Measurements from ENCODE around the gene CNBP.
A peak's percentile ranks its signal among the peaks of the same experiment; 100 is the strongest.

The CNBP gene

DNA sequence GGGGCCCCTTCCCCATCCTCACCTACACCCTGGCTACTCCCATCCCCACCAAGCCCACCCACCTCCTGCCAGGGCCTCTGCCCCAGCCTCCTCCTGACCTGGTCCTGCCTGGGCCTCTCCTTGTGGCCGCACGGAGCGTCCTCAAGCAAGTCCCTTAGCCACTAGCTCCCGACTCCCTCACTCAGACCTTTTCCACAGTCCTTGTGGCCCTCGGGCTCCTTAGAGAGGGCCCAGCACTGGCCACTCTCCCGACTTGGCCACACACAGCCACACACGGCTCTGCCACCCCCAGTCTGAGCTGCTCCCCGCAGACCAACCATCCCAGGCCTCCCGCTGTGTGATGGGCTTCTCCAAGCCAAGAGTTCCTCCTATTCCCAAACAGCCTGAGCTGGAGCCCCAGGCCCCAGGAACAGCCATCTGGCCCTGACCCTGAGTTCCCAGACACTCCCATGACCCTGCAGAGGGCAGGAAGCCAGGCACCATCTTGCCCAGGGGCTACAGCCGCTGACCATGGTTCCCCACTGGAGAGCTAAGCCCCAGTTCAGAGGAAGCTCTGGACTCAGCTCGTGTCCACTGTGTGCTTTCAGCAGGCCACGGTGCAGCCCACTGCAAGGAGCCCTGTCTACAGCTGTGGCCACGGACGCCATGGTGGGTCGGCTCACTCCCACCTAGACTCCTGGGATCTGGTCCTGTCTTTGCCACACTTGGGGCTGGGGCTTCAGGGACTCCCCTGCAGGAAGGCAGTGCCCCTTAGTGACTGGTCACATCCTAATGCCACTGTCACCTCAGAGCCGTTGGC is 55.1 kb downstream of the CNBP start:
- H3K27me3 ChIP-seq (ENCODE audit: insufficient read depth, insufficient read length), result no peaks in the 10 kb centered on the region
- no peak overlapping the region for H3K9ac ChIP-seq (ENCODE audit: insufficient read length, low read depth)
- DNase-seq (ENCODE audit: low read depth, low spot score), result no peak
- TF ChIP-seq YY1 (IDR thresholded peaks at IDR 0.05; ENCODE audit: insufficient read depth, insufficient read length) (no peak), SUZ12 (IDR thresholded peaks at IDR 0.05; ENCODE audit: extremely low read depth, insufficient read depth, insufficient read length) (no peak), ZNF274 (IDR thresholded peaks at IDR 0.05; ENCODE audit: low read depth, low read length) (no peak)
- no peaks in the 10 kb centered on the region for H3K9me3 ChIP-seq (ENCODE audit: insufficient read depth, low read length)
- peaks cover 67% of the 10 kb centered on the region for H3K36me3 ChIP-seq (ENCODE audit: insufficient read depth, insufficient read length, low read length)
- peaks cover 17% of the 10 kb centered on the region for H3K4me1 ChIP-seq (ENCODE audit: insufficient read depth, insufficient read length)
- H3K4me3 ChIP-seq (ENCODE audit: insufficient read length, low read depth), result no peak overlapping the region

DNA sequence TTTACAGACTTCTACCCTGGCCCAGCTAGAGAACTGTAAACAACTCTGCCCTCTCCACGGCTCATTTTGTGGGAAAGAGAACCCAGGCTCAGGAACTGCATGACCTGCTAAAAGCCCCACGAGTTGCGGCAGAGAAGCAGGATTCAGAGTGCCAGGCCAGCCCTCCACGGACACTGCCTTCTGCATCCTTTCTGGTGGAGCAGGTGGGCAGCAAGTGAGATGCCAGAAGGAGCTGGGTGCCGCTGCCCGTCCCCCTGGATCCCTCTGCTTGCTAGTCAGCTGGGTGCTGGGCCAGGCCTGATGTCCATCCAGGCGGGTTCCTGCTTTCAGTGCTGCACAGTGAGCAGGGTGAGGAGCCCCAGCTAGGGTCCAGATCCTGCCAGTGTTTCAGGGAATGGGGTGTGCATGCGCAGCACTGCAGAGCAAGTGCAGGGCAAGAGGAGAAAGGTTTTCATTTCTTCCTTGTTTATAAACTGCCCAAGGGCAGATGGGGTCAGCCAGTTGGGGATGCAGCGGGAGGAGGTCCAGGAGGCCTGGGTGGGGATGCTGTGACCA is 56.9 kb downstream of the CNBP start:
- H3K4me3 ChIP-seq (ENCODE audit: insufficient read length, low read depth), result no peak overlapping the region
- H3K9me3 ChIP-seq (ENCODE audit: insufficient read depth, low read length), result no peaks in the 10 kb centered on the region
- DNase-seq (ENCODE audit: low read depth, low spot score), result no peak
- H3K4me1 ChIP-seq (ENCODE audit: insufficient read depth, insufficient read length), result peaks cover 20% of the 10 kb centered on the region
- TF ChIP-seq SUZ12 (IDR thresholded peaks at IDR 0.05; ENCODE audit: extremely low read depth, insufficient read depth, insufficient read length) (no peak), ZNF274 (IDR thresholded peaks at IDR 0.05; ENCODE audit: low read depth, low read length) (no peak), YY1 (IDR thresholded peaks at IDR 0.05; ENCODE audit: insufficient read depth, insufficient read length) (no peak)
- H3K9ac ChIP-seq (ENCODE audit: insufficient read length, low read depth), result no peak overlapping the region
- H3K36me3 ChIP-seq (ENCODE audit: insufficient read depth, insufficient read length, low read length), result peaks cover 50% of the 10 kb centered on the region
- peaks cover 4% of the 10 kb centered on the region for H3K27me3 ChIP-seq (ENCODE audit: insufficient read depth, insufficient read length)

DNA sequence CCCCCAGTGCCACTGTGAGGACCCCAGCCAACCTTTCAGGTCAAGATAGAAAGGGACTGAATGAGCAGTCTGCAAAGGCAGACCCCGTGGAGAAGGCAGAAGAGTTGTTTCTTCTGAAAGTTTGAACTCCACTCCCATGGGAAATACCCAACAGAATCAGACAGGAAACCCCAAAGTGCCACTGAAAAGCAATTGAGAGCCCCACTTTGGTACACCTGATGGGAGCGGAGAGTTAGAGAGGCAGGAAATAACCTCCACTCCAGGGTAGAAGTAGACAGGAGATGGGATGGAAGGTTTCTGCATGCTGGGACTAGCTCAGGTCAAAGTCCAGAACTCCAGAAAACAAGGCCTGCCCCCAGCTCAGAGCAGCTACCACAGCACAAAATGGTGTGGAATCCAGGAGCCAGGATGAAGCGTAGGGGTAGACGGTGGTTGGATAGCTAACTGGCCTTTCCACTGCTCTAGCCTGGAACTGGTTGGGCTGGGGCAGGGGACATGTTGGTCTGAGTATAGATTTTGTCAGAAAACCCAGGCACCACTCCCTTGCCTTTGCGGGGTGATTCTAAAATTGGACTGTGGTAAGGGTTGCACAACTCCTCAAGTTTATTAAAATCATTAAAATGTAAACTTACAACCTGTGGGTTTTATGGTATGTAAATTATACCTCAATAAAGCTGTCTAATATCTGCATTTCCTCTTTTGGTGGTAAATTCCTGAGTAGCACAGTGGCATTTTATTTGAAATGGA is 60.2 kb downstream of the CNBP start:
- DNase-seq (ENCODE audit: low read depth, low spot score), result no peak
- Histone ChIP-seq H3K9ac (ENCODE audit: insufficient read length, low read depth) (no peak overlapping the region), H3K9me3 (ENCODE audit: insufficient read depth, low read length) (no peaks in the 10 kb centered on the region), H3K4me3 (ENCODE audit: insufficient read length, low read depth) (no peak overlapping the region), H3K36me3 (ENCODE audit: insufficient read depth, insufficient read length, low read length) (peaks cover 20% of the 10 kb centered on the region), H3K27me3 (ENCODE audit: insufficient read depth, insufficient read length) (peaks cover 4% of the 10 kb centered on the region), H3K4me1 (ENCODE audit: insufficient read depth, insufficient read length) (peaks cover 28% of the 10 kb centered on the region)
- TF ChIP-seq SUZ12 (IDR thresholded peaks at IDR 0.05; ENCODE audit: extremely low read depth, insufficient read depth, insufficient read length) (no peak), ZNF274 (IDR thresholded peaks at IDR 0.05; ENCODE audit: low read depth, low read length) (no peak)

DNA sequence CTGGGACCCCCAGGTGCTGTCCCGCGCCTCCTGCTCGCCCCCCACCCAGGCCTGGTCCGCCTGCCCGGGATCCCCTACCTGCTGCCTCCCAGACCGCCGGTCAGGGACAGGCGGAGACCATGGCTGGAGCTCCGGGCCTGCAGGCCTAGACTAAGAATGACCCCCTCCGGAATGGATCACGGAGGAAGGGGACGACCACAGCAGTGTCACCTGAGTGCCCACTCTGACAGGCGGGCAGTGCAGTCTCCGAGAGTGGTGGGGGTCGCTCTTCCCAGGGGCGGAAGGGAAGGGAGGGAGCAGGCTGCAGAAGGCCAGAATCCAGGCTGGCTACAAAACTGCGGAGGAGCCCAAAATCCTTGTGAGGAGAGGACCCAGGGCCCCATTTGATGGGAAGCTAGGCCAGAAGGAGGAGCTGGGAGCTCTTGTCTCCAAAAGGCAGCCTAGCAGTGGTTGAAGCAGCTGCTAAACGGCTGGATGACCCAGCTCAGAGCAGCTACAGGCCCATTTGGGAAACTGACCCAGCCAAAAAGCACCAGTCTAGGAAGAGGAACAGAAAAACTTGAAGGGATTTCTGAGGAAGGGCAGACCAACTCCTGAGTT is 61.2 kb downstream of the CNBP start:
- H3K4me1 ChIP-seq (ENCODE audit: insufficient read depth, insufficient read length), result peaks cover 20% of the 10 kb centered on the region
- no peaks in the 10 kb centered on the region for H3K9me3 ChIP-seq (ENCODE audit: insufficient read depth, low read length)
- peak overlapping the region; percentile 87 for H3K9ac ChIP-seq (ENCODE audit: insufficient read length, low read depth)
- TF ChIP-seq YY1 (IDR thresholded peaks at IDR 0.05; ENCODE audit: insufficient read depth, insufficient read length) (no peak), SUZ12 (IDR thresholded peaks at IDR 0.05; ENCODE audit: extremely low read depth, insufficient read depth, insufficient read length) (no peak), ZNF274 (IDR thresholded peaks at IDR 0.05; ENCODE audit: low read depth, low read length) (no peak)
- peaks cover 4% of the 10 kb centered on the region for H3K27me3 ChIP-seq (ENCODE audit: insufficient read depth, insufficient read length)
- peaks cover 19% of the 10 kb centered on the region for H3K36me3 ChIP-seq (ENCODE audit: insufficient read depth, insufficient read length, low read length)
- peak overlapping the region; percentile 53 for H3K4me3 ChIP-seq (ENCODE audit: insufficient read length, low read depth)
- no peak for DNase-seq (ENCODE audit: low read depth, low spot score)

DNA sequence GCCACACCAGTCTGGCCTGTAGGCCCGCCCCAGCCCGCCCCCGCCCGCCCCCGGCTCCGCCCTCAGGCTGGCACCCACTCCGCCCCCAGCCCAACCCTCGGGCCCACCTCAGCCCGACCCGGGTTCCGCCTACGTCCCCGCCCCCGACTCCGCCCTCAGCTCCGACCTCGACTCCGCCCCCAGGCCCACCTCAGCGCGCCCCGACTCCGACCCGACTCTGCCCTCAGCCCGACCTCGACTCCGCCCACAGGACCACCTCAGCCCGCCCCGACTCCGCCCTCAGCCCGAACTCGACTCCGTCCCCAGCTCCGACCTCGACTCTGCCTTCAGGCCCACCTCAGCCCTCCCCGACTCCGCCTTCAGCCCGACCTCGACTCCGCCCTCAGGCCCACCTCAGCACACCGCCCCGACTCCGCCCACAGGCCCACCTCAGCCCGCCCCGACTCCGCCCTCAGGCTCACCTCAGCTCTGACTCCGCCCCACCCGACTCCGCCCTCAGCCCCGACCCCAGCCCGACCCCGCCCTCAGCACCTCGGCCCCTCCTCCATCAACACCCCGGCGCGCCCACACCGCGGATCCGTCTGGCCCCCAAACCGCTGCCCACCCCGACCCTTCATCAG is 61.8 kb downstream of the CNBP start, which contains the start of gene RAB43:
Gene RAB43, minus strand, starts transcription at position 13 of the 620 bp plus-strand sequence. CDS start 315 bp downstream, outside the sequence.
- DNase-seq (ENCODE audit: low read depth, low spot score), result peak; percentile 94

DNA sequence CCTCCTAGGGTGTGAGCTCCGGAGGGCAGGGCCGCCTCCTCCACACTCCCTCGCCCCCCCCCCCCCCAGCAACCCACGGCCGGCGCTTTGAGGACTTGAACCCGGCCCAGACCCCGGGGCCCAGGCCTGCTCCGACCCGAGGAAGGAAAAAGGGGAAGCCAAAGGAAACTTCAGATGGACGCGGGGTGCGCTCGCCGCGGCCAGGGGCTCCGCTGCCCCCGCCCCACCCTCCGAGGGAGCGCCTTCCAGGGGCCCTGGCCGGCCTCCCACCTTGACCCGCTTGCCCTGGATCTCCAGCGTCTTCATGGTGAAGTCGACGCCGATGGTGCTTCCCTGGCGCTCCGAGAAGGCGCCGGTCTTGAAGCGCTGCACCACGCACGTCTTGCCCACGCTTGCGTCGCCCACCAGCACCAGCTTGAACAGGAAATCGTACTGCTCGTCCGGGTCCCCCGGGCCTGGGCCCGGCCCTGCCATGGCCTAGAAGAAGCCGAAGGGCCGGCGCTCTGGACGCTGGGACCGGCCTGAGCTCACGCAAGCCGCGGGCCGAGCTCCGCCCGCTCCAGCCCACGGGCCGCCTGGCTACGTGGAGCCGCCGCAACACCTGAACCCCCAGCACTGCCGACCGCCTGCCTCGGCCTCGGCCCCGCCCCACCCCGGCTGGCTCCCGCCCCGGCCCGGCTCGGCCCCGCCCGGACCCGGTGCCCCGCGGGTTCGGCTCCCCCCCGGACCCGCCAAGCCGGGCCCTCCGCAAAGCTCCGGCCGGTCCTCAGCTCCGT is 62.5 kb downstream of the CNBP start:
- no peaks in the 10 kb centered on the region for H3K9me3 ChIP-seq (ENCODE audit: insufficient read depth, low read length)
- peaks cover 10% of the 10 kb centered on the region for H3K36me3 ChIP-seq (ENCODE audit: insufficient read depth, insufficient read length, low read length)
- peaks cover 4% of the 10 kb centered on the region for H3K27me3 ChIP-seq (ENCODE audit: insufficient read depth, insufficient read length)
- H3K4me3 ChIP-seq (ENCODE audit: insufficient read length, low read depth), result peak overlapping the region; percentile 79
- TF ChIP-seq ZNF274 (IDR thresholded peaks at IDR 0.05; ENCODE audit: low read depth, low read length), result no peak
- TF ChIP-seq YY1 (IDR thresholded peaks at IDR 0.05; ENCODE audit: insufficient read depth, insufficient read length), result no peak
- no peak for TF ChIP-seq SUZ12 (IDR thresholded peaks at IDR 0.05; ENCODE audit: extremely low read depth, insufficient read depth, insufficient read length)
- H3K9ac ChIP-seq (ENCODE audit: insufficient read length, low read depth), result peak overlapping the region; percentile 85
- peaks cover 23% of the 10 kb centered on the region for H3K4me1 ChIP-seq (ENCODE audit: insufficient read depth, insufficient read length)
- no peak for DNase-seq (ENCODE audit: low read depth, low spot score)

More for the DNA sequence above, 61.8 kb downstream of the CNBP start, which contains the start of gene RAB43:
- Histone ChIP-seq H3K9me3 (ENCODE audit: insufficient read depth, low read length) (no peaks in the 10 kb centered on the region), H3K27me3 (ENCODE audit: insufficient read depth, insufficient read length) (peaks cover 4% of the 10 kb centered on the region), H3K9ac (ENCODE audit: insufficient read length, low read depth) (peak within 1 kb of the TSS; percentile 87), H3K4me3 (ENCODE audit: insufficient read length, low read depth) (peak within 1 kb of the TSS; percentile 79), H3K36me3 (ENCODE audit: insufficient read depth, insufficient read length, low read length) (peaks cover 15% of the 10 kb centered on the region), H3K4me1 (ENCODE audit: insufficient read depth, insufficient read length) (peaks cover 20% of the 10 kb centered on the region)
- TF ChIP-seq SUZ12 (IDR thresholded peaks at IDR 0.05; ENCODE audit: extremely low read depth, insufficient read depth, insufficient read length) (no peak), YY1 (IDR thresholded peaks at IDR 0.05; ENCODE audit: insufficient read depth, insufficient read length) (no peak), ZNF274 (IDR thresholded peaks at IDR 0.05; ENCODE audit: low read depth, low read length) (no peak)

Data from NT2/D1 (cell line).